Upper lobe of right lung (tissue), 1 donor: Measurements from ENCODE around the gene ALDH2. TPM values are rescaled to one million over a fixed set of nuclear protein-coding genes. Genes with fewer than 3 reads are reported as not detected.

Experiments
- ATAC-seq: fragments of 200-7000 bp; cut with Tn5 transposase; one replicate; pipeline ENCODE4 v1.9.1; 2020; ENCODE audit warnings: mild to moderate bottlenecking, moderate library complexity
- DNase-seq: peaks from one replicate; pipeline ENCODE4 v3.0.0-alpha.2; 2020
- H3K27ac ChIP-seq: fragments of 200-600 bp; one replicate; pipeline ENCODE4 v1.8.0; 2022
- H3K27me3 ChIP-seq: fragments of 200-600 bp; one replicate; pipeline ENCODE4 v1.8.0; 2022; ENCODE audit warnings: mild to moderate bottlenecking
- H3K36me3 ChIP-seq: fragments of 200-600 bp; one replicate; pipeline ENCODE4 v1.8.0; 2022
- H3K4me1 ChIP-seq: fragments of 200-600 bp; one replicate; pipeline ENCODE4 v1.8.0; 2022
- H3K4me3 ChIP-seq: fragments of 200-600 bp; one replicate; pipeline ENCODE4 v1.8.0; 2022; ENCODE audit warnings: mild to moderate bottlenecking
- H3K9me3 ChIP-seq: fragments of 200-600 bp; one replicate; pipeline ENCODE4 v1.8.0; 2022
- intact Hi-C: fragments of 100-400 bp; cut with DNase I; formaldehyde crosslinking; loops from one replicate; pipeline ENCODE4 v1.11.0; 2022
- total RNA-seq: library from RNA; stranded (reverse); fragmentation: NEBNext Ultra II Directional; extraction: Animal tissue kit (Norgen Biotek cat#: 25700); gene quantifications from one replicate; pipeline ENCODE4 v1.2.1, GENCODE V29; 2021
- TF ChIP-seq, protein P1 (sequence below): fragments of 200-600 bp; IDR thresholded peaks from one replicate; pipeline ENCODE4 v1.8.0; 2022; ENCODE audit warnings: antibody characterized with exemption
- donor health status: DM: no; HTN: yes; CAD: no; lungs with severe emphysema.

Gene ALDH2
- total RNA-seq, 1 donor from 2014 or later, result 329 TPM

DNA sequence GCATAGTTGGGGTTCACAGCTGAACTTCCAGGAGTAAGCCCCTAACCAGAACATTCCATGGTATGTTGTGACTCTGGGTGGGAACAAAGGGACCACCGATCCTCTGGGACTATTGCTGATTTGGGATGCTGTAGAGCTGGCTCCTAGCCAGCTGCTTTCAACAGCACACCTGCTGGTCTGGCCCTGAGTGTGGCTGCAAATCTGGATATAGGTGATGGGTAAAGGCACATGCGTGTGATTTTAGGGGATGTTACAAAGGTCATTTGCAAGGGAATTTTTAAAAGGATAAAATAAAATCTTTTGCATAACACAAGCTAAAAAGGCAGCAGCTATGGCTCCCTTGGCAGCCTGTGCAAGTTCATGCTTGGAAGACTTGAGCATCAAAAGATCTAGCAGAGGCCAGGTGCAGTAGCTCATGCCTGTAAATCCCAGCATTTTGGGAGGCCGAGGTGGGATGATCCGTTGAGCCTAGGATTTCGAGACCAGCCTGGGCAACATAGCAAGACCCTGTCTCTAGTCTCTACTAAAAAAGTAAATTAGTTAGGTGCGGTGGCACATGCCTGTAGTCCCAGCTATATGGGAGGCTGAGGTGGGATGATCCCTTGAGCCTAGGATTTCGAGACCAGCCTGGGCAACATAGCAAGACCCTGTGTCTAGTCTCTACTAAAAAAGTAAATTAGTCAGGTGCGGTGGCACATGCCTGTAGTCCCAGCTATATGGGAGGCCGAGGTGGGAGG lies 1.6 kb downstream of the ALDH2 start:
- intact Hi-C loops, result no loop called here
- H3K4me3 ChIP-seq, result peak overlapping the region; percentile 79
- peaks cover 66% of the 10 kb centered on the region for H3K4me1 ChIP-seq
- DNase-seq (no peak), ATAC-seq (no peak)
- H3K27me3 ChIP-seq, result no peaks in the 10 kb centered on the region
- H3K27ac ChIP-seq, result peak overlapping the region; percentile 94
- TF ChIP-seq, protein P1, sequence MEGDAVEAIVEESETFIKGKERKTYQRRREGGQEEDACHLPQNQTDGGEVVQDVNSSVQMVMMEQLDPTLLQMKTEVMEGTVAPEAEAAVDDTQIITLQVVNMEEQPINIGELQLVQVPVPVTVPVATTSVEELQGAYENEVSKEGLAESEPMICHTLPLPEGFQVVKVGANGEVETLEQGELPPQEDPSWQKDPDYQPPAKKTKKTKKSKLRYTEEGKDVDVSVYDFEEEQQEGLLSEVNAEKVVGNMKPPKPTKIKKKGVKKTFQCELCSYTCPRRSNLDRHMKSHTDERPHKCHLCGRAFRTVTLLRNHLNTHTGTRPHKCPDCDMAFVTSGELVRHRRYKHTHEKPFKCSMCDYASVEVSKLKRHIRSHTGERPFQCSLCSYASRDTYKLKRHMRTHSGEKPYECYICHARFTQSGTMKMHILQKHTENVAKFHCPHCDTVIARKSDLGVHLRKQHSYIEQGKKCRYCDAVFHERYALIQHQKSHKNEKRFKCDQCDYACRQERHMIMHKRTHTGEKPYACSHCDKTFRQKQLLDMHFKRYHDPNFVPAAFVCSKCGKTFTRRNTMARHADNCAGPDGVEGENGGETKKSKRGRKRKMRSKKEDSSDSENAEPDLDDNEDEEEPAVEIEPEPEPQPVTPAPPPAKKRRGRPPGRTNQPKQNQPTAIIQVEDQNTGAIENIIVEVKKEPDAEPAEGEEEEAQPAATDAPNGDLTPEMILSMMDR, result no peak
- H3K36me3 ChIP-seq, result no peaks in the 10 kb centered on the region
- no peaks in the 10 kb centered on the region for H3K9me3 ChIP-seq

DNA sequence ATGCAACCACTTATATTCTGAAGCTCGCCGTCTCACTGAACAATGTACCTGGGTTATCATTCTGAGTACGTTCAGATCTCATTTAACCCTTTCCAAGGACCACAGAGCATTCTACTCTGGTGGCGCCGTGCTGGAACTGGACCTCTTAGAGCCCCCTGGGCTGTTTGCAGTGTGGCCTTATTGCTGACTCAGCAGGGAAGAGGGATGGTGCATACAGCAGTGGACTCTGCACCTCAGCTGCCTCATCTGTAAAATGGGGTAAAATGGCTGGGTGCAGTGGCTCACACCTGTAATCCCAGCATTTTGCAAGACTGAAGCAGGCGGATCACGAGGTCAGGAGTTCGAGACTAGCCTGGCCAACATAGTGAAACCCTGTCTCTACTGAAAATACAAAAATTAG lies 2.9 kb downstream of the ALDH2 start:
- H3K4me3 ChIP-seq, result peak overlapping the region; percentile 79
- DNase-seq (no peak), ATAC-seq (no peak)
- H3K36me3 ChIP-seq, result no peaks in the 10 kb centered on the region
- intact Hi-C loops, result no loop called here
- H3K27me3 ChIP-seq, result no peaks in the 10 kb centered on the region
- TF ChIP-seq, protein P1, result no peak
- no peaks in the 10 kb centered on the region for H3K9me3 ChIP-seq
- peaks cover 76% of the 10 kb centered on the region for H3K4me1 ChIP-seq
- no peak overlapping the region for H3K27ac ChIP-seq

DNA sequence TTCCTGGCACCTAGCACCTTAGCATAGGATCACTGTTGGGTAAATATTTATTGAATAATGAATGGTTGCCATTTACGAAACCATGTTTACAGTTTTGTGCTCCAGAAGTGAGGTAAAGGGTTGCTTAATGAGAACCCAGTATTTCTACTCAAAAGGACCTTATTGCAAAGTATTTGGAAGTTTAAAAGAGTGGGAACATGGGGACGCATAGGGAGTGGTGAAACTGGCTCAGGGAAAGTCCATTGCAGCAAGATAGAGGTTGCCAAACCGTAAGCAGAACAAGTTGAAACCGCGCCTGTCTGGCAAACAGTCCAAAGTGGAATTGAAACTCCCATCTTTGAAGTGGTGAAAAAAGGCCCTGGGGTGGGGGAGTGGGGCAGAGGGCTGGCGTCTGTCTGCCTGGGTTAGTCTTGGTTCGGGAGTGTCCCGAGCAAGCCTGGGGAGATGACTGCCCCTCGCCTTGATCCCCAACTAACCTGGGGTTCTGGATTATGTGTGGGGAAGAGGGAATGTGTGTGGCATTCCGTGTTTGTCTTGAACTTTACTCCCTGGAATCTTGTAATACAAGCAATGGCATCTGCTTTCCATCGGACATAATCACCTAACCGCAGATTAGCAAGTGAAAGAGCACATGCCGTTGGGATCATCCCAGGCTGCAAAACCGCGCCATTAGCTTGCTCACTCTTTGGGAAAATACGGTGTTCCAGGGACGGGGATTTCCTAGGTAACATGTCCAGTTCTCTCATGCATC lies 7.2 kb downstream of the ALDH2 start:
- DNase-seq (peak; percentile 85), ATAC-seq (peak; percentile 71)
- Histone ChIP-seq H3K27ac (peak overlapping the region; percentile 97), H3K36me3 (no peaks in the 10 kb centered on the region), H3K27me3 (no peaks in the 10 kb centered on the region), H3K4me3 (peak overlapping the region; percentile 27), H3K9me3 (no peaks in the 10 kb centered on the region), H3K4me1 (peaks cover 93% of the 10 kb centered on the region)
- TF ChIP-seq, protein P1, result no peak
- intact Hi-C loops, result no loop called here

DNA sequence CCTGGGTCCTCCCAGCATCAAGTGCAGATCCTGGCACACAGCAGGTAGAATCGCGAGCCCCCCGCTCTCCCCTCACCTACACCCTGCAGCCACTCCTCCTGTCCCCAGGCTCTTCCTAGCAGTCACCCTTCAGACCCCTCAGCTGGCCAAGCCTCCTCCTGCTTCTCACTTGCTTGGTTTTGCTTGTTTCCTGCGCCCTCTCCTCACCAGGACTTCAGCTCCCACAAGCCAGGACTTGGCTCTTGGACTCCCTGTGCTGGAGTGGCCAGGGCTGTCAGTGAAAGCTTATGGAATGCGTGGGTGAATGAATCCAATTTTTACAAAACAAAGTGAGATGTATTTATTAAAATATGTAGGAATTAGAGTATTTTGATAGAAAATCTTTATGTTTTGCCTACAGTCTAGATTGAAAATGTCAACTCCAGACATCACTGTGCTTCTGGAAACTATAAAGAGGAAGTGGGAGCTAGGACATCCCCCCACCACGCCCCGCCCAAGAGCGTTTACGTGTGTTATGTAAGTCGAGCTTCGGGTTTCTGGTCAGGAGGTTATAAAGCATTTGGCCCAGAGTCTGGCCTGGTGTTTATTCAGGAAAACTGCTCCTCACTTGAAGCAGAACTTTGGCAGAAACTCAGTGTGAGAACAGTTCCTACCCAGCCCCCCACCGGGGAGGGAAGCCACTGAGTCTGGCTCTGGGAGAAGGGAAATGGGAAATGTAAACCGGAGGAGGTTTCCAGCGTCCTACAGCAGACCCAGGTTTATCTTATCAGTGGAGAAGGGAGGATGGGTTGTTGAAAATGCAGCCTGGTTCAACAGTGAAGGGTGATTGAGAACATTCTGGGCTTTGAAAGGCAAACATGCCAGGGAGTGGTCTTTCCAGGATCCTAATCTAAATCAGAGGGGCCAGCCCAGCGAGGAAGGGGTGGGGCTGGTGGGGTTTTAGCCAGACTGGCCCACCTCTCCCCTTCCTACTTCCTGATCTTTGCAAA lies 8.8 kb downstream of the ALDH2 start:
- H3K9me3 ChIP-seq, result no peaks in the 10 kb centered on the region
- ATAC-seq (peak; percentile 78), DNase-seq (peak; percentile 92)
- no peaks in the 10 kb centered on the region for H3K27me3 ChIP-seq
- peak overlapping the region; percentile 97 for H3K27ac ChIP-seq
- H3K36me3 ChIP-seq, result no peaks in the 10 kb centered on the region
- intact Hi-C loops, result no loop called here
- H3K4me1 ChIP-seq, result peaks cover 89% of the 10 kb centered on the region
- TF ChIP-seq, protein P1, result no peak
- H3K4me3 ChIP-seq, result peak overlapping the region; percentile 20

DNA sequence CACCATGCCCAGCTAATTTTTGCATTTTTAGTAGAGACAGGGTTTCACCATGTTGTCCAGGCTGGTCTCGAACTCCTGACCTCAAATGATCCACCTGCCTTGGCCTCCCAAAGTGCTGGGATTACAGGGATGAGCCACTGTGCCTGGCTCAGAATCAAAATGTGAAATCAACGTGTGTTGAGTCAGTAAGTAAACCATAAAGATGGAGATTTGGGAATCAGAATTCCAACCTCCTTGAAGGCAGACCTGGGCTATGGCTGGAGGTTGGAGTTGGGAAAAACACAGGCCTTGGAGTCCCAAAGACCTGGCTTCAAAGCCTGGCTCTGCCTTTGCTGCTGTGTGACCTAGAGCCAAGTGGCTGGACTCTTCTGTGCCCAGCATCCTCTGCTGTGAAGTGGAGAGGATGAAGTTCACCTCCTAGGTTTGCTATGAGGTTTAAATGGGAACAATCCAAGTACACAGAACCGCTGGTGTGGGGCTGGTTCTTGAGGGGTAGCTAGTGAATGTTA lies 10.2 kb downstream of the ALDH2 start:
- H3K27ac ChIP-seq, result peak overlapping the region; percentile 97
- TF ChIP-seq, protein P1, result no peak
- no peak for ATAC-seq
- H3K36me3 ChIP-seq, result peaks cover 8% of the 10 kb centered on the region
- peaks cover 79% of the 10 kb centered on the region for H3K4me1 ChIP-seq
- H3K27me3 ChIP-seq, result no peaks in the 10 kb centered on the region
- H3K4me3 ChIP-seq, result no peak overlapping the region
- DNase-seq, result no peak
- intact Hi-C loops, result no loop called here
- H3K9me3 ChIP-seq, result no peaks in the 10 kb centered on the region
